K562 (cell line): Measurements from ENCODE around the gene PRPF6. TPM values are rescaled to one million over a fixed set of nuclear protein-coding genes. Genes with fewer than 3 reads are reported as not detected.
A peak's percentile ranks its signal among the peaks of the same experiment; 100 is the strongest.

Source experiments
- ATAC-seq: fragments of 200-7000 bp; cut with Tn5 transposase; 3 replicates; pipeline ENCODE4 v1.9.1; 2020; ENCODE audit warnings: moderate library complexity
- BruUV-seq: library from RNA; stranded (reverse); fragments of 400-500 nt; replicated peaks from 2 replicates; lab custom pipeline; 2021; lab: Mats Ljungman, UMichigan
- CTCF ChIA-PET: fragments of 300-600 bp; formaldehyde crosslinking; extraction: SDS; loops from one replicate; lab custom pipeline; 2021; ENCODE audit warnings: low intra/inter-chr PET ratio; lab: Yijun Ruan, JAX
- POLR2A ChIA-PET: fragments of 300-600, 350-650 bp; sonication (Branson Sonifier 250); formaldehyde crosslinking; extraction: SDS; loops from one replicate; lab custom pipeline; 2021; ENCODE audit warnings: antibody characterized with exemption, inconsistent platforms; lab: Yijun Ruan, JAX
- DNase-seq, 4 experiments: peaks; one replicate each; pipeline versions ENCODE4 v3.0.0 to v3.0.0-alpha.2; 2011 to 2018; ENCODE audit warnings: low spot score in 3 of 4, mixed read lengths in 3 of 4; ENCODE audit errors: extremely low read depth in 1 of 4
- FAIRE-seq: peaks from 2 replicates; lab custom pipeline; 2011; peaks lifted over from hg19 to GRCh38; lab: Jason Lieb, UNC
- H2AFZ ChIP-seq: 2 replicates; pipeline ENCODE4 v1.6.0; 2011; ENCODE audit warnings: low read depth, low read length, control low read depth, inconsistent platforms
- H3K27ac ChIP-seq: fragments of 200-600 bp; 3 replicates; pipeline ENCODE4 v1.8.0; 2011; ENCODE audit warnings: low read depth, mild to moderate bottlenecking, control low read depth, inconsistent platforms, low read length, moderate library complexity, mixed read lengths; ENCODE audit errors: extremely low read depth
- H3K27me3 ChIP-seq, 2 experiments: fragments of 300-600 bp in 1 of 2; 2 replicates in 1 of 2; 3 replicates in 1 of 2; pipeline versions ENCODE4 v1.6.0 to v1.8.0; 2011; ENCODE audit warnings: inconsistent platforms in 2 of 2, low read length in 2 of 2, mild to moderate bottlenecking in 1 of 2, mixed read lengths in 1 of 2, moderate library complexity in 1 of 2; ENCODE audit not compliant: control insufficient read depth in 2 of 2, insufficient read depth in 2 of 2
- H3K36me3 ChIP-seq: fragments of 300-600 bp; 3 replicates; pipeline ENCODE4 v1.8.0; 2011; ENCODE audit warnings: mild to moderate bottlenecking, low read length, inconsistent platforms; ENCODE audit not compliant: control insufficient read depth, insufficient read depth
- H3K4me1 ChIP-seq, 2 experiments: fragments of 200-600 bp in 1 of 2; replicated peaks in 1 of 2; 2 replicates in 1 of 2; 3 replicates in 1 of 2; pipeline versions ENCODE4 v1.5.1 to v1.8.0; 2011; ENCODE audit warnings: inconsistent platforms in 2 of 2, low read length in 2 of 2, mild to moderate bottlenecking in 1 of 2, mixed read lengths in 1 of 2, moderate library complexity in 1 of 2; ENCODE audit not compliant: control insufficient read depth in 2 of 2, insufficient read depth in 2 of 2
- H3K4me2 ChIP-seq: 2 replicates; pipeline ENCODE4 v1.6.1; 2011; ENCODE audit warnings: low read length, control low read depth, inconsistent platforms, mixed read lengths; ENCODE audit not compliant: insufficient read depth
- H3K4me3 ChIP-seq: fragments of 200-600 bp; sonication (generic), shearing (Covaris generic); 2 replicates; pipeline ENCODE4 v1.5.1; 2016; ENCODE audit warnings: control low read depth, inconsistent platforms
- H3K79me2 ChIP-seq: fragments of 200-600 bp; 3 replicates; pipeline ENCODE4 v1.8.0; 2011; ENCODE audit warnings: low read length, inconsistent platforms; ENCODE audit not compliant: control insufficient read depth, insufficient read depth
- H3K9ac ChIP-seq, 2 experiments: 2 replicates each; pipeline versions ENCODE4 v1.6.0 to v1.6.1; 2011; ENCODE audit warnings: low read depth in 2 of 2, low read length in 2 of 2, control low read depth in 1 of 2, inconsistent platforms in 1 of 2, mild to moderate bottlenecking in 1 of 2, mixed read lengths in 1 of 2; ENCODE audit not compliant: insufficient read depth in 1 of 2
- H3K9me1 ChIP-seq: one replicate; pipeline ENCODE4 v1.6.0; 2011; ENCODE audit warnings: inconsistent platforms, mild to moderate bottlenecking, low read length, moderate library complexity; ENCODE audit not compliant: control insufficient read depth, insufficient read depth
- H3K9me3 ChIP-seq: replicated peaks from 2 replicates; pipeline ENCODE4 v1.5.1; 2011; ENCODE audit warnings: low read depth, low read length, inconsistent platforms; ENCODE audit not compliant: control insufficient read depth, insufficient read depth
- H4K20me1 ChIP-seq: replicated peaks from 2 replicates; pipeline ENCODE4 v1.6.1; 2011; ENCODE audit warnings: low read length, inconsistent platforms, mixed read lengths; ENCODE audit not compliant: control insufficient read depth, insufficient read depth
- CREBBP ChIP-seq: IDR thresholded peaks from one replicate; pipeline ENCODE4 v1.6.1; 2012; ENCODE audit warnings: low read depth, mild to moderate bottlenecking, control low read depth, inconsistent platforms, low read length
- RBM22 ChIP-seq: fragments of 200-400 bp; formaldehyde crosslinking; IDR thresholded peaks from 2 replicates; pipeline ENCODE4 v1.6.1; 2018; ENCODE audit warnings: low read length, low read depth; ENCODE audit not compliant: poor library complexity, severe bottlenecking
- WGBS: fragments of 100-300 bp; shearing (Covaris generic); methylation state at CpG from one replicate; pipeline ENCODE4 v1.1.6; 2016; ENCODE audit warnings: low coverage, mixed read lengths; ENCODE audit not compliant: insufficient coverage; ENCODE audit errors: missing lambda C conversion rate; 5-methylcytosine and 5-hydroxymethylcytosine counted together
- in situ Hi-C: fragments of 300-500 bp; cut with MboI; formaldehyde crosslinking; loops from 4 replicates; pipeline ENCODE4 v1.15.0; 2018; ENCODE audit warnings: inconsistent platforms, mixed read lengths
- intact Hi-C: fragments of 100-400 bp; cut with micrococcal nuclease; formaldehyde crosslinking; loops from 2 replicates; pipeline ENCODE4 v1.14.2; 2022
- polyA plus RNA-seq, 8 experiments: library from polyadenylated mRNA; depleted of rRNA in 4 of 8; stranded (reverse) in 5 of 8; unstranded in 3 of 8; fragments of >200 nt; fragmentation: Nextera tagmentation in 2 of 8; fragmentation: Illumina TruSeq in 1 of 8; extraction: Ambion mirVana in 2 of 8; extraction: Trizol in 1 of 8; gene quantifications; 2 replicates each; pipeline versions ENCODE4 v1.2.1 to v1.2.3, GENCODE V29; 2011 to 2014; ENCODE audit warnings: inconsistent platforms in 1 of 8, missing spikeins in 1 of 8
- total RNA-seq, 7 experiments: library from RNA; depleted of rRNA in 6 of 7; stranded (reverse); fragments of >200 nt in 6 of 7; fragmentation: Illumina TruSeq in 2 of 7; extraction: Trizol in 2 of 7; gene quantifications; 2 replicates each; pipeline versions ENCODE4 v1.2.1 to v1.2.3, GENCODE V29; 2011 to 2021; ENCODE audit warnings: low replicate concordance in 1 of 7

PRPF6 gene
- total and polyA plus RNA-seq, 9 of the 15 experiments (the other 6 are each of a cell fraction or from before 2014, with no cell fraction given) = 4.2 to 83.2 (median 59.9) TPM

GRCh38 chr20:63945031-63945658, 35.8 kb upstream of the PRPF6 start:
- no peak for FAIRE-seq
- POLR2A ChIA-PET = no interaction called here
- DNase-seq = no peak
- Histone ChIP-seq H4K20me1 (peaks cover 58% of the 10 kb centered on the region), H3K9ac (no peak overlapping the region), H3K4me2 (no peak overlapping the region), H3K27me3 (no peaks in the 10 kb centered on the region), H3K27ac (no peak overlapping the region), H3K4me1 (peaks cover 25 to 90% of the 10 kb centered on the region in 2 experiments), H3K9me3 (no peaks in the 10 kb centered on the region), H3K4me3 (no peak overlapping the region), H3K79me2 (peaks cover 50% of the 10 kb centered on the region), H3K9me1 (peaks cover 18% of the 10 kb centered on the region), H3K36me3 (peaks cover 70% of the 10 kb centered on the region; the same call in 2 of the 3 replicates), H2AFZ (no peak overlapping the region)
- in situ Hi-C loops = no loop called here
- no TSS peak for BruUV-seq
- no peak for TF ChIP-seq CREBBP
- TF ChIP-seq RBM22 = peak; percentile 7
- CTCF ChIA-PET = no interaction called here
- ATAC-seq = no peak
- intact Hi-C loops = no loop called here
- WGBS = 86% methylated on average over 15 of the region's 17 CpGs
